SK-N-SH treated with all-trans-retinoic acid at 6 μM for 48 hours (cell line): ENCODE measurements around the gene C9orf50.

ENCODE experiments used
- ATAC-seq: fragments of 200-7000 bp; cut with Tn5 transposase; 3 replicates; pipeline ENCODE4 v1.9.1; 2020; ENCODE audit warnings: mild to moderate bottlenecking, moderate library complexity
- ARNTL ChIP-seq: fragments of 450-650 bp; formaldehyde crosslinking; IDR thresholded peaks from 2 replicates; pipeline ENCODE4 v1.5.0; 2020; ENCODE audit warnings: low read depth, mild to moderate bottlenecking, moderate library complexity, borderline replicate concordance
- BACH2 ChIP-seq: fragments of 250-450 bp; sonication (Bioruptor Pico); IDR thresholded peaks from 2 replicates; pipeline ENCODE4 v1.9.0; 2021; ENCODE audit warnings: mild to moderate bottlenecking, borderline replicate concordance
- ESRRG ChIP-seq: fragments of 250-450 bp; sonication (Bioruptor Pico); IDR thresholded peaks from 2 replicates; pipeline ENCODE4 v1.6.1; 2021; ENCODE audit warnings: mild to moderate bottlenecking
- GLIS3 ChIP-seq: fragments of 250-450 bp; sonication (Bioruptor Pico); IDR thresholded peaks from 2 replicates; pipeline ENCODE4 v1.5.0; 2020; ENCODE audit warnings: mild to moderate bottlenecking, moderate library complexity
- OSR1 ChIP-seq: fragments of 250-450 bp; sonication (Bioruptor Pico); IDR thresholded peaks from 2 replicates; pipeline ENCODE4 v1.8.0; 2022; ENCODE audit warnings: moderate library complexity, mild to moderate bottlenecking, inconsistent platforms
- PPARA ChIP-seq: fragments of 250-450 bp; sonication (Bioruptor Pico); IDR thresholded peaks from 2 replicates; pipeline ENCODE4 v1.5.0; 2020; ENCODE audit warnings: mild to moderate bottlenecking, borderline replicate concordance
- RARB ChIP-seq: fragments of 250-450 bp; sonication (Bioruptor Pico); IDR thresholded peaks from 2 replicates; pipeline ENCODE4 v1.8.0; 2021; ENCODE audit warnings: mild to moderate bottlenecking, moderate library complexity
- SNAI2 ChIP-seq: fragments of 250-450 bp; sonication (Bioruptor Pico); IDR thresholded peaks from 2 replicates; pipeline ENCODE4 v1.5.0; 2020; ENCODE audit warnings: mild to moderate bottlenecking, moderate library complexity
- ZFP3 ChIP-seq: fragments of 250-450 bp; sonication (Bioruptor Pico); IDR thresholded peaks from 2 replicates; pipeline ENCODE4 v1.5.0; 2020; ENCODE audit warnings: mild to moderate bottlenecking, moderate library complexity
- ZFP30 ChIP-seq: fragments of 450-650 bp; formaldehyde crosslinking; IDR thresholded peaks from 2 replicates; pipeline ENCODE4 v1.5.0; 2022; ENCODE audit warnings: mild to moderate bottlenecking, moderate library complexity
- ZNF565 ChIP-seq: fragments of 450-650 bp; formaldehyde crosslinking; conservative IDR thresholded peaks from 2 replicates; pipeline ENCODE4 v1.5.0; 2020; ENCODE audit warnings: low read depth, mild to moderate bottlenecking, moderate library complexity
- ZNF70 ChIP-seq: fragments of 450-650 bp; formaldehyde crosslinking; IDR thresholded peaks from 2 replicates; pipeline ENCODE4 v1.5.0; 2020; ENCODE audit warnings: mild to moderate bottlenecking, moderate library complexity
- TF ChIP-seq, protein P1 (sequence below): fragments of 250-450 bp; sonication (Bioruptor Pico); IDR thresholded peaks from 2 replicates; pipeline ENCODE4 v1.8.0; 2020; ENCODE audit warnings: mild to moderate bottlenecking, moderate library complexity, borderline replicate concordance
- TF ChIP-seq, protein P2 (sequence below): fragments of 250-450 bp; sonication (Bioruptor Pico); IDR thresholded peaks from 2 replicates; pipeline ENCODE4 v1.5.1; 2020; ENCODE audit warnings: low read depth, mild to moderate bottlenecking, moderate library complexity
- TF ChIP-seq, protein P3 (sequence below): fragments of 250-450 bp; sonication (Bioruptor Pico); IDR thresholded peaks from 2 replicates; pipeline ENCODE4 v1.8.0; 2021; ENCODE audit warnings: low read depth, mild to moderate bottlenecking, moderate library complexity, borderline replicate concordance
- TF ChIP-seq, protein P4 (sequence below): fragments of 250-450 bp; sonication (Bioruptor Pico); IDR thresholded peaks from 2 replicates; pipeline ENCODE4 v1.5.0; 2020; ENCODE audit warnings: mild to moderate bottlenecking, moderate library complexity
- TF ChIP-seq, protein P5 (sequence below): fragments of 250-450 bp; sonication (Bioruptor Pico); IDR thresholded peaks from 2 replicates; pipeline ENCODE4 v1.5.1; 2021; ENCODE audit warnings: mild to moderate bottlenecking, moderate library complexity

The C9orf50 gene

DNA sequence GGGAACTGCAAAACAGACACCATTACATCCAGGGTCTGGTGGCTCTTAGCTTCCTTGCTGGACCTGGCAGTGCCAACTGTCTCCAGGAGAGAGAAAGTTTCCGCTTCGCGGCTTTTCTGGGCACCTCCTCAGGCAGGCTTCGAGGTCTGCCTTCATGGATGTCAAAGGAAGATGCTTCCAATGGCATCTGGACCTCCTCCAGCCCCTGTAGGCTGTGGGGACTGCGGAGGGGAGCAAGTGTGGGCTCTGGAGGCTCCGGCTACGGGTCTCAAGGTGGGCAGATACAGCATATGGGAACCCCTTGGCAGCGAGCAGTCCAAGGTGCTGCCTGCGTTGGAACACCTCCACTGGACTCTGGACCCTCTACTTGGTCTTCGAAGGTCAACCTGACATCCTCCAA lies 6.0 kb downstream of the C9orf50 start:
- no peak for ATAC-seq

DNA sequence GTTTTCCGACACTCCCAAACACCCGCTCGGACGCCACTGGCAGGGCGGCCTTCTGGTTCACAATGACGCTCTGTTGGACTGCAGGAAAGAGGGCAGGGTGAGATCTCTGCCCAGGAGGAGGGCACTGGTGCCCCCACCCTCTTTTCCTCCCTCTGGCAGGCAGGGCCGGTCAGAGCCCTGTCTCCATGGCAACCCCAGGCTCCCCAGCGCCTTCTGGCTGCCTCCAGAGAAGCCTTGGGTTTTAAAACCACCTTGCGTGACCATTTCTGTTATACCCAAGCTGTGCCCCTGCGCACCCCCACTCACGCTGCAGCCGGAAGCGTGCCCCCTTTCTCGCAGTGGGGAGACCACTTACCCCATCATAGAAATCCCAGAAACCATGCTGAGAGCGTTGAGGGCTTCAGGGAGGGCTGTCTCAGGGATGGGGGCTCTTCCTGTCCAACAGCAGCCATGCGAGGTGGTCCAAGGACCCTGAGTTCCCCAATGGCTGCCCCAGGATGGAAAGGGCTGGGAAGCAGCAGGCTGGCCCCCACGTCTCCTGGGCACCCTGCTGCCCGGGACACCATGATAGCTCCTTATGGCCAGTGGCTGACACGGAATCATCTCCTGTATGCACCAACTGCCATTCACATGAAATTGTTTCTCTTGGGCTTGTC lies 7.3 kb downstream of the C9orf50 start:
- TF ChIP-seq ARNTL (CRISPR knock-in tag) (no peak), ESRRG (CRISPR knock-in tag) (no peak), PPARA (CRISPR knock-in tag) (no peak), RARB (CRISPR knock-in tag) (no peak)
- TF ChIP-seq, protein P1, sequence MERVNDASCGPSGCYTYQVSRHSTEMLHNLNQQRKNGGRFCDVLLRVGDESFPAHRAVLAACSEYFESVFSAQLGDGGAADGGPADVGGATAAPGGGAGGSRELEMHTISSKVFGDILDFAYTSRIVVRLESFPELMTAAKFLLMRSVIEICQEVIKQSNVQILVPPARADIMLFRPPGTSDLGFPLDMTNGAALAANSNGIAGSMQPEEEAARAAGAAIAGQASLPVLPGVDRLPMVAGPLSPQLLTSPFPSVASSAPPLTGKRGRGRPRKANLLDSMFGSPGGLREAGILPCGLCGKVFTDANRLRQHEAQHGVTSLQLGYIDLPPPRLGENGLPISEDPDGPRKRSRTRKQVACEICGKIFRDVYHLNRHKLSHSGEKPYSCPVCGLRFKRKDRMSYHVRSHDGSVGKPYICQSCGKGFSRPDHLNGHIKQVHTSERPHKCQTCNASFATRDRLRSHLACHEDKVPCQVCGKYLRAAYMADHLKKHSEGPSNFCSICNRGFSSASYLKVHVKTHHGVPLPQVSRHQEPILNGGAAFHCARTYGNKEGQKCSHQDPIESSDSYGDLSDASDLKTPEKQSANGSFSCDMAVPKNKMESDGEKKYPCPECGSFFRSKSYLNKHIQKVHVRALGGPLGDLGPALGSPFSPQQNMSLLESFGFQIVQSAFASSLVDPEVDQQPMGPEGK (CRISPR knock-in tag) = no peak
- no peak for ATAC-seq

More for the DNA sequence above, 6.0 kb downstream of the C9orf50 start:
- no peak for TF ChIP-seq RARB (CRISPR knock-in tag)
- no peak for TF ChIP-seq ZNF565 (CRISPR knock-in tag)
- TF ChIP-seq, protein P2, sequence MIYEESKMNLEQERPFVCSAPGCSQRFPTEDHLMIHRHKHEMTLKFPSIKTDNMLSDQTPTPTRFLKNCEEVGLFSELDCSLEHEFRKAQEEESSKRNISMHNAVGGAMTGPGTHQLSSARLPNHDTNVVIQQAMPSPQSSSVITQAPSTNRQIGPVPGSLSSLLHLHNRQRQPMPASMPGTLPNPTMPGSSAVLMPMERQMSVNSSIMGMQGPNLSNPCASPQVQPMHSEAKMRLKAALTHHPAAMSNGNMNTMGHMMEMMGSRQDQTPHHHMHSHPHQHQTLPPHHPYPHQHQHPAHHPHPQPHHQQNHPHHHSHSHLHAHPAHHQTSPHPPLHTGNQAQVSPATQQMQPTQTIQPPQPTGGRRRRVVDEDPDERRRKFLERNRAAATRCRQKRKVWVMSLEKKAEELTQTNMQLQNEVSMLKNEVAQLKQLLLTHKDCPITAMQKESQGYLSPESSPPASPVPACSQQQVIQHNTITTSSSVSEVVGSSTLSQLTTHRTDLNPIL (CRISPR knock-in tag) = no peak
- TF ChIP-seq, protein P3, sequence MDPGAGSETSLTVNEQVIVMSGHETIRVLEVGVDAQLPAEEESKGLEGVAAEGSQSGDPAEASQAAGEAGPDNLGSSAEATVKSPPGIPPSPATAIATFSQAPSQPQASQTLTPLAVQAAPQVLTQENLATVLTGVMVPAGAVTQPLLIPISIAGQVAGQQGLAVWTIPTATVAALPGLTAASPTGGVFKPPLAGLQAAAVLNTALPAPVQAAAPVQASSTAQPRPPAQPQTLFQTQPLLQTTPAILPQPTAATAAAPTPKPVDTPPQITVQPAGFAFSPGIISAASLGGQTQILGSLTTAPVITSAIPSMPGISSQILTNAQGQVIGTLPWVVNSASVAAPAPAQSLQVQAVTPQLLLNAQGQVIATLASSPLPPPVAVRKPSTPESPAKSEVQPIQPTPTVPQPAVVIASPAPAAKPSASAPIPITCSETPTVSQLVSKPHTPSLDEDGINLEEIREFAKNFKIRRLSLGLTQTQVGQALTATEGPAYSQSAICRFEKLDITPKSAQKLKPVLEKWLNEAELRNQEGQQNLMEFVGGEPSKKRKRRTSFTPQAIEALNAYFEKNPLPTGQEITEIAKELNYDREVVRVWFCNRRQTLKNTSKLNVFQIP (CRISPR knock-in tag) = no peak
- TF ChIP-seq ZNF70 (CRISPR knock-in tag) = no peak
- no peak for TF ChIP-seq SNAI2 (CRISPR knock-in tag)
- TF ChIP-seq GLIS3 (CRISPR knock-in tag) = no peak
- TF ChIP-seq, protein P4, sequence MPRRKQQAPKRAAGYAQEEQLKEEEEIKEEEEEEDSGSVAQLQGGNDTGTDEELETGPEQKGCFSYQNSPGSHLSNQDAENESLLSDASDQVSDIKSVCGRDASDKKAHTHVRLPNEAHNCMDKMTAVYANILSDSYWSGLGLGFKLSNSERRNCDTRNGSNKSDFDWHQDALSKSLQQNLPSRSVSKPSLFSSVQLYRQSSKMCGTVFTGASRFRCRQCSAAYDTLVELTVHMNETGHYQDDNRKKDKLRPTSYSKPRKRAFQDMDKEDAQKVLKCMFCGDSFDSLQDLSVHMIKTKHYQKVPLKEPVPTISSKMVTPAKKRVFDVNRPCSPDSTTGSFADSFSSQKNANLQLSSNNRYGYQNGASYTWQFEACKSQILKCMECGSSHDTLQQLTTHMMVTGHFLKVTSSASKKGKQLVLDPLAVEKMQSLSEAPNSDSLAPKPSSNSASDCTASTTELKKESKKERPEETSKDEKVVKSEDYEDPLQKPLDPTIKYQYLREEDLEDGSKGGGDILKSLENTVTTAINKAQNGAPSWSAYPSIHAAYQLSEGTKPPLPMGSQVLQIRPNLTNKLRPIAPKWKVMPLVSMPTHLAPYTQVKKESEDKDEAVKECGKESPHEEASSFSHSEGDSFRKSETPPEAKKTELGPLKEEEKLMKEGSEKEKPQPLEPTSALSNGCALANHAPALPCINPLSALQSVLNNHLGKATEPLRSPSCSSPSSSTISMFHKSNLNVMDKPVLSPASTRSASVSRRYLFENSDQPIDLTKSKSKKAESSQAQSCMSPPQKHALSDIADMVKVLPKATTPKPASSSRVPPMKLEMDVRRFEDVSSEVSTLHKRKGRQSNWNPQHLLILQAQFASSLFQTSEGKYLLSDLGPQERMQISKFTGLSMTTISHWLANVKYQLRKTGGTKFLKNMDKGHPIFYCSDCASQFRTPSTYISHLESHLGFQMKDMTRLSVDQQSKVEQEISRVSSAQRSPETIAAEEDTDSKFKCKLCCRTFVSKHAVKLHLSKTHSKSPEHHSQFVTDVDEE (CRISPR knock-in tag) = no peak
- no peak for TF ChIP-seq ARNTL (CRISPR knock-in tag)
- TF ChIP-seq, protein P5, sequence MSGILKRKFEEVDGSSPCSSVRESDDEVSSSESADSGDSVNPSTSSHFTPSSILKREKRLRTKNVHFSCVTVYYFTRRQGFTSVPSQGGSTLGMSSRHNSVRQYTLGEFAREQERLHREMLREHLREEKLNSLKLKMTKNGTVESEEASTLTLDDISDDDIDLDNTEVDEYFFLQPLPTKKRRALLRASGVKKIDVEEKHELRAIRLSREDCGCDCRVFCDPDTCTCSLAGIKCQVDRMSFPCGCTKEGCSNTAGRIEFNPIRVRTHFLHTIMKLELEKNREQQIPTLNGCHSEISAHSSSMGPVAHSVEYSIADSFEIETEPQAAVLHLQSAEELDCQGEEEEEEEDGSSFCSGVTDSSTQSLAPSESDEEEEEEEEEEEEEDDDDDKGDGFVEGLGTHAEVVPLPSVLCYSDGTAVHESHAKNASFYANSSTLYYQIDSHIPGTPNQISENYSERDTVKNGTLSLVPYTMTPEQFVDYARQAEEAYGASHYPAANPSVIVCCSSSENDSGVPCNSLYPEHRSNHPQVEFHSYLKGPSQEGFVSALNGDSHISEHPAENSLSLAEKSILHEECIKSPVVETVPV (CRISPR knock-in tag) = no peak
- no peak for TF ChIP-seq BACH2
- TF ChIP-seq ESRRG (CRISPR knock-in tag) = no peak
- TF ChIP-seq ZFP3 (CRISPR knock-in tag) = no peak
- TF ChIP-seq, protein P1 (CRISPR knock-in tag) = no peak
- no peak for TF ChIP-seq OSR1
- TF ChIP-seq PPARA (CRISPR knock-in tag) = no peak
- TF ChIP-seq ZFP30 (CRISPR knock-in tag) = no peak
